CD4-positive, alpha-beta T cell treated with Interleukin-6 at 100 ng/mL for 8 hours (primary cell): Measurements from ENCODE around the gene TCP11.

Experiments
- DNase-seq: peaks from one replicate; pipeline ENCODE4 v3.0.0-alpha.2; 2020; ENCODE audit warnings: mixed read lengths, low spot score

TCP11 gene

DNA sequence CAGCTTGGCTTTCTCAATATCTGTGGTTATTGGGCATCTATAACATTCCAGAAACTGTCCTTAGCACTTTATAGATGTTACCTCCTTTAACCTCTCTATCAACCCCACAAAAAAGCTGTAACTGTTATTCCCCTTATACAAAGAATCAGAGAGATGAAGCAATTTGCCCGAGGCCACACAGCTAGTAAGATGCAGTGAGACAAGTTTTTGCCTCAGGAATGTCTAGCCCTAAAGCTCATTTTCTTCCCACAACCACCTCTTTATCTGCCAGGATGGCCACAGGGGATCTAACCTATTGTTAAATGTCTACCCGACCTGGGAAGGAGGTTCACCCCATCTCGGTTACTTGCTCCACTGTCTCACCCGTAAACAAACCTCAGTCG, 31.9 kb upstream of the TCP11 start:
- no peak for DNase-seq

DNA sequence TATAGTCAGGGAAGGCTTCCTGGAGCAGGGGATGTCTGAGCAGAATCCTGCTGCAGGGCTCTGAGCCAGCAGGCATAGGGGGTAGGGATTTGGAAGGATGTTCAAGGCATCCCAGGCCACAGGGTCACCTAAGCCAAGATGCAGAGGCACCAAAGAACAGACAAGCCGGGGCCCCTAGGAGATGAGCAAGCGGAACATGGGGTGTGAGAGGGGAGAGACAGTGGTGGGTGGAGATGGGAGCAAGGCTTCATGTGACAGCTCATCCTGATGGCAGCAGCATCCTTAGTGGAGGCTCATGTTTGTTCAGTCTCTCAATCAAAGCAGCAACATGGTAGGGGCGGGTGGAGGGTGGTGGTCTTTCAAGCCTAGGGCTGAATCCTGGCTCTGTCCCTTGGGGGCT, 29.8 kb upstream of the TCP11 start:
- no peak for DNase-seq

DNA sequence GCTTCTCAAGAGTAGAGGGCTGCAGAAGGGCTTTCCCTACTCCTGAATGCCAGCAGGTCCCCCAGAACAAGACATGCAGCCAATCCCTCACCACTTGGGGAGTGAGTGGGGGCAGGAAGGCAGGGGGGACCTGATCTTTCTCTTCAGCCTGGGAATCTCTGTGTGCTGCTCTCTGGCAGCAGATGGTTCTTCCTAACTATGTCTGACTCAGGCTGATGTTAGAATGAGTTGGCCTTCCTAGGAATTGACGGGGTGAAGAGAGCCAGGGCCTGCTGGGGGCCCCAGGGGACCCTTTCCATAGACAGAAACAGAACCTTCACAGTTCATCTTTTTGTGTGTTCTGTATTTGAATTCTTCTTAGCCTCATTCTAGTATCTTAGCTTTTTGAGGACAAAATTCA, 29.0 kb upstream of the TCP11 start:
- DNase-seq, result no peak

DNA sequence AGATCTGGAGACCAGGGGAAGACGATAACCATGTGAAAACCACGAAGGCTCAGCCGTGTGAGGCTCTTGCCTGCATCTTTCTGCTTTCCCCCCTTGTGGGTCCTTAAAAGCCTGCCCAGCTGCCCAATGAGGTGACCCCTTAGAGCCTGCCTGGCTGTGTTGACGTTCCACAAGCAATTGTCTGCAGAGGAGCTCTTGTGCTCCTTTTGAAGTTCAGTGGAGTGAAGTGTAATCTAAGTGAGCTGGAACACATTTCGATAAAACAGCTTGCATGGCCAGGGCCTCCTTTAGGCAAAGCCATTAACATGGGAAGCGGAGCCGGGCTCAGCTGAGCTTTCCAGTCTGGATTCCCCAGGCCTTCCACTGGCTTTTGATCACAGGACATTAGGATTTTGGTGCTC, 27.3 kb upstream of the TCP11 start:
- no peak for DNase-seq

DNA sequence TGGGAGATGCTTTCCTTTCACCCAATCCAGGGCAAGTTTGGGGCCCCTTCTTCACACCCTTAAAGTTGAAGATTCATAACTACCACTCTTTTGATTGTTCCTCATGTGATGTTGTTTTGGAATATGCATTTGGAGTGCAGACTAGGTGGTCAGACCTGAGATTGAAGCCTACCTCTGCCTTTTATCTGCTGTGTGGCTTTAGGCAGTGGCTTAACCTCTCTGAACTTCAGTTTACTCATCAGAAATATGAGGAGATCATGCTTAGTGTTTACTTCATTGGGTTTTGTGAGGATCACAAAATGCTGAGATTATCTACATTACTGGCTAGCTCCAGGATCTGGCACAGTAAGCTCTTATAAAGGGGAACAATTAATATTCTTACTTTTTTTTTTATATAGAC, 26.4 kb upstream of the TCP11 start:
- no peak for DNase-seq

DNA sequence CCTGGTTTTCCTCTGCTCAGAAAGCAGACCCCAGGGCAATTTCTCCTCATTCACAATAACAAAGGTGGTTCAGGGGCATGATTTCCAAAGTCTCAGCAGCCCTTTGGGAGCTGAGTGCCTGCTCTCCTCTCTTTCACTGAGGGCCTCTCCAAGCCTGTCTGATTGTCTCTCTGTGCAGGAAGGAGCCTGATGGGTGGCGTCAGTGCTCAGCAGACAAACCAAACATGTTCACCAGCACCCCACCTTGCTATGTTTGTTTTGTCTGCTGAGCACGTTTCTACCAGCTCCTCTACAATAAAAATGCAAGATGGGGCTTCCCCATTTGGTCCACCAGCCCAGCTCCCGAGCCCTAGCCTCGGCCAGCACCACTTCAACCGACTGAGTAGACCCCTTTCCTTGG, 25.4 kb upstream of the TCP11 start:
- DNase-seq, result no peak

DNA sequence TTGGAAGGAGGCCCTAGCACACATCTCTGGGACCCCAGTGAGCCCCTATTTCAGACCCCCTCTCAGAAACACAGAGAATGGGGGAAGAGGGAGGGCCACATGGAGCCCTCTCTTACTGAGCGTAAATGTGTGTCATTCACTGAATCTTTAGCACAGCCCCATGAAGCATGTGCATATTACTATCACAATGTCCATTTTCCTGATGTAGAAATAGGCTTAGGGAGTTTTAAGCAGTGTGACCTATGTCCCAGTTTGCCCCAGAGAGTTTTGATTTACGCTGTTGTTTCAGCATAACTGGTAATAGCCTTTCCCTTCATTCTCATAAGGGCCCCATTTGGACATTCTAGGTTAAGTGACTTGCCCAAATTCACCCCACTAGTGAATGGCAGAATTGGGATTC, 25.0 kb upstream of the TCP11 start:
- no peak for DNase-seq

DNA sequence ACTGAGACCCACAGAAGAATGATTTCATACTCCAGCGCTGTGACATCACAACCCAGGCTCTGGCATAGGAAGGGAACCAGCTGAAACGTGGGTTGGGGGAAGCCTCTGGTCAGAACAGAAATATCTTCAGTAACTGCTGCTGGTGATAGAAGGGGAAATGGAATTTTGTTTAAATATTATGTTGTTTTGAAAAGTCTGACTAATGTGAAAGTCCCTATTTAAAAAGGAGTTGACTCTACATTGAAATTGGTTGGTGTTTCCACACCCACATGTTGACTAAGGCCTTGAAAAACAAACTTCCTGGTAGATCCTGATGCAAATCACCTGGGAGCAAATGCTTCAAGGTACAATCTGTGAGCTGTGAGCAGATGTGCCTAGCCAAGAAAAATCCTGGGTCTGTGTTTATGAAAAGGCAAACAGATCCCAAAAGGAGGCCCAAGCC, 24.5 kb upstream of the TCP11 start:
- no peak for DNase-seq

DNA sequence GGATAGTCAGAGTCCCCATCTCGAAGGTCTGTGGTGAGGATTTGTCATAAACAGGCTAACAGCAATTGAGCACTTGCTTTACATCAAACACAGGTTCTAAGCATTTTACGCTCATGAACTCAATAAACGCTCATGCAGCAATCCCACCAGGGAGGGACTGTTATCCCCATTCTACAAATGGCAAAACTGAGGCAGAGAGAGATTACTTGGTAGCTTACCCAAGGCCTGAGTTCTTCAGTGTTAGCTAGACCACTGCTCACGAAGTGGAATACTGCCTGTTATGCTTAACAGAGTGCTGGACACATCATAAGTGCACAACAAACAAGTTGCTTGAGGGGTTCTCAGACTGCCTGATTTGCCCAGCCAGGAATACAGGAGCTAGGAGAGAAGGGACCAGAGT, 23.7 kb upstream of the TCP11 start:
- no peak for DNase-seq

DNA sequence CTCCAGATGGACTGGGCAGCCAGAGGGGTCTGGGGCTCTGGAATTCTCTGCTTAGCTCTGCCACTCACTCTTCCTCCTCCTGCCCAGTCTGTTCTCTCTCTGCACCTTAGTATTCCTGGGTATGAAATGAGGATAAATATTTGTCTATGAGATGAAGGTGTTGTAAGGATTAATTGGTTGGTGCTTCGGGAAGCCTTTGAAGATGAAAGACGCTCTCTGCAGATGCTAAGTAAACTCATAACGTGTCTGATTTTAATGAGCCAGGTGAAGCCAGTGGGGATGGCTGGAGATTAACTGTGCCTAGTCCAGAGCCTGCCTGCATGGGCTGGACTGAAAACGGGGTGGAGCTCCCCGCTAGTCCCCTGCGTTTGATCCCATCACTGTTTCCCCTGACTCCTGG, 23.1 kb upstream of the TCP11 start:
- no peak for DNase-seq

DNA sequence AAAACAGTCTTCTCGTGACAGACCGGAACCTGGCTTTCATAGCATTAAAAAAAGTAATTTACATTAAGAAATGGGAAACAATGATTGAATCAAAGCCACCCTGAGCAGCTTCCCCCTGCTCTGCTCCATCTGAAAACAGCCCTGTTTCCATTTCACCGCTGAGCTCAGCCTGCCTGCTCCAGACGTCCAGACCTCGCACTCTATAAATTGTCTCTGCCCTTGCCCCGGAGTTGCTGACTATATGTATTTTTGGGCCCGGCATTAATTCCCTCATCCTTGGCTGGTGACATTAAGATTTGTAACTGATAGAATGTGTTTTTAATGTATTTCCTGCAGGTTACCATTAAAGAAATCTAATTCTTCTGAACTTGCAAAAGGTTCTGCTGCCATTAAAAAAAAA, 22.7 kb upstream of the TCP11 start:
- DNase-seq, result no peak

DNA sequence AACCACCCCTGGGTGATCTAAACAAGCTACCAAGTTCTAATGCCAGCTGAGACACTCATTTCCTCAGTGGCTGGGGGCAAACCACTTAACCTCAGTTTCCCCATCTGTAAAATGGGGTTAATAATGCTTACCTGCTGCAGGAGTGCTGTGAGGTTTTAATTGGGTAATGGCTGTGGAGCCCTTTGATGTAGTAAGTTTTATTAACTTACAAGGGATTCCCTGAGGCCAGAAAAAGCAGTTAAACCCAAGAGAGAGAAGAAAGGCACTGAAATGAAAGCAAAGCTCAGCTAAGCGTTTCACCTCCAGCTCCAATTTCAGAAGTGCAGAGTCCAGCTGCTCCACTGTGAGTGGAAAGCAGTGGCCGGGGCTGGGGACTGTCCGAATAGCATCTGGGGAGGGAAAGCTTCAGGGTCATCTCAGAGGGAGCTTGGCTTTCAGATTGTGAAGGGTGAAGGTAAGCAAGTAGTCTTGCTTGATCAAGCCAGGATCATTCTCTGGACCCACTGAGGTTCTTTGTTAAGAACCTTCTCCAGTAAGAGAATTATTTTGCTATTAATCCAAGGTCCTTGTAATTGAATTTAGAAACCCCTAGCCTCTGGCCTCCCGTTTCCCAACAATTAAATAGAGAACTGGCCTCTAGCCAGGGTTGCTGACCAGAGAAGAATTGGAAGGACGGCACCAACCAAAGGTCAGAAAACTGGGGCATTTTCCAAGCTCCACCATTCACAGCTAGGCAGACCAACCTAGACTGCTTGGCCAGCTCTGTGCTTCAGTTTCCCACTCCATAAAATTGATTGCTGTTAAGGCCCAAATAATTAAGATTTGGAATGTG, 20.9 kb upstream of the TCP11 start:
- no peak for DNase-seq

DNA sequence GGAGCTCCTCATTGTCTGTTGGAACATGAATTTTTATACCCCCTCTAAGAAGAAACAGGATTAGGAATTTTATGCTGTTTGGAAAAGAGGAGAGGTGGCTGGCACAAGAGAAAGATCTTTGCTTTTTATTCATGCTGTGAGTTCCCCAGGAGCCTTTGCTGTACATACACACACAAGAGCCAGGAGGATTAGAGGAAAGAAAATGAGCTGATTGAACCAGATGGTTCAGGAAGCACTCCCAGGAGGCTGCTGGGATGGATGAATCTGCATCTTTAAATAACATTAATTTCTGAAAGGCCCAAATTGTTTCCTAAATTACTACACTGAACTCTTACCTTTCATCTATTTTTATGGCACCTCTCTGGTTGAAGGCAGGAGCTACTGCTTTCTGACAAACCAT, 20.1 kb upstream of the TCP11 start:
- no peak for DNase-seq

DNA sequence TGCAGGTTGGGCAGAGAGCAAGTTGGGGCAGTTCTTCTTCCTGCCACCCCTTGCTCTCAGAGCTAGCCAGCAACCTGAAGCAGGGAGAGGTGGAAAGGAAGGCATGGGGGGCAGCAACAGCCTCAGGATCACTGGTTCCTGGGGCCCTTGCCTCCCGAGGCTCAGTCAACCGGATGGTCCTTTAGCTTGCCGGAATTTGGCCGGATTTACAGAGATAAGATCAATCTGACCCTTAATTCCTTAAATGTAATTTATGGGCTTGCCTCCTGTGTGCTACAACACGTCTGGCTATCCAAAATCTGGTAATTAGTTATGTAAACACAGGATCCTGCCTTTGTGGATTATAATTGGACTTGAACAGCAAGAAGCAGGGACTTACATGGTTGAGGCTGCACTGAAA, 19.5 kb upstream of the TCP11 start:
- DNase-seq, result no peak

DNA sequence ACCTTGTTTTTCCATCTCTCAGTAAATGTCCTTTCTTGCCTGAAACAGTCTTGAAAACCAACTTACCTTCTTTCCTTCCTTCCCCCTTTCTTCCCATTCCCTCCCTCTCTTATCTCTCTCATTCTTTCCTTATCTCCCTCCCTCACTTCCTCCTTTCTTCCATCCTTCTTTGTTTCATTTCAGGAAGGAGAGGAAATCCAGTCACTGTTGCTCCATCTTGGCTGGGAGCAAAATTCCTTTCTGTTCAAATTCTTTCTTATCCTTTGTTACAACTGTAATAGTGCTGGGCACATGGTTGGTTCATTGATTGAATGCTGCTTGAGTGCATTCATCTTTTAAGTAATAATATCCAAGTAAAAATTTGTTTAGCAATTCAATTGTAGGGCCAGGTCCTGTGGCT, 17.4 kb upstream of the TCP11 start:
- no peak for DNase-seq

DNA sequence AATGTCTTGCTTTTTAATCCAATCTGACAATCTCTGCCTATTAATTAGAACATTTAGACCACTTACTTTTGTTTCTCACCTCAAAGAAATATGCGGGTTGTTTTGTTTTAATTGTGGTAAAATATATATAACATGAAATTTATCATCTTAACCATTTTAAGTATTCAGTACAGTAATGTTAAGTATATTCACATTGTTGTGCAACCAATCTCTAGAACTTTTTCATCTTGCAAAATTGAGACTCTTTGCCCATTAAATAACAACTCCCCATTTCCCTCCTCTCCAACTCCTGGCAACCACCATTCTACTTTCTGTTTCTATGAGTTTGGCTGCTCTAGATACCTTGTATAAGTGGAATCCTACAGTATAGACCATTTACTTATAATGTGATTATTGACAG, 13.8 kb upstream of the TCP11 start:
- no peak for DNase-seq

DNA sequence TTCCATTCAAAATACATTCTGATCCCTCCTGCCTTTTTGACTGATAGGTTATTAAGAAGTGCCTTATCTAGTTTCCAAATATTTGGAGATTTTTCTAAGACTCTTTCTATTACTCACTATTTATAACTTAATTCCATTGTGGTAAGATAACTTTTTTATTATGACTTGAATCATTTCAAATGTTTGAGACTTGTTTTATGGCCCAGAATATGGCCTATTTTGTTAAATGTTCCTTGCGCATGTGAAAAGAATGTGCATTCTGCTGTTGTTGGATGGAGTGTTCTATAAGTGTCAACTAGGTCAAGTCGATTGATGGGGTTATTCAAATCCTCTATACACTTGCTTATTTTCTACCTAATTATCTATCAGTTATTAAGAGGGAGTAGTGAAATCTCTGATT, 13.1 kb upstream of the TCP11 start:
- no peak for DNase-seq

DNA sequence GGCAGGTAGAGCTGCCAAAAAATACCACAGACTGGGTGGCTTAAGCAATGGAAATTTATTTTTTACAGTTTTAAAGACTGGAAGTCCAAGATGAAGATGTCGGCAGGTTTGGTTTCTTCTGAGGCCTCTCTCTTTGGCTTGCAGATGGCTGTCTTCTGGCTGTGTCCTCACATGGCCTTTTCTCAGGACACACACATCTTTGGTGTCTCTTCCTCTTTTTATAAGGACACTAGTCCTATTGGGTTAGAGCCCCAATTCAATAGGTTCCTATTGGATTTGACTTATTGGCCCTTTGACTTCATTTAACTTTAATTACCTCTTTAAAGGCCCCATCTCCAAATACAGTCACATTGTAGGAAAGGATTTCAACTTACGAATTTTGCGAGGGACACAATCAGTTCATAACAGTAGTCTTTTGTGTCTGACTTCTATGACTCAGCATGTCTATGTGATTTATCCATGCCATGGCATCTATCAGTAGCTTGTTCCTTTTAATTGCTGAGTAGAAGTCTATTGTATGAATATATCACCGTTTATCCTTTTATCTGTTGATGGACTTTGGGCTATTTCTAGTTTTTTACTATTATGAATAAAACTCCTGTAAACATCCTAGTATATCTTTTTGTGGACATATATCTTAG, 11.0 kb upstream of the TCP11 start:
- no peak for DNase-seq

DNA sequence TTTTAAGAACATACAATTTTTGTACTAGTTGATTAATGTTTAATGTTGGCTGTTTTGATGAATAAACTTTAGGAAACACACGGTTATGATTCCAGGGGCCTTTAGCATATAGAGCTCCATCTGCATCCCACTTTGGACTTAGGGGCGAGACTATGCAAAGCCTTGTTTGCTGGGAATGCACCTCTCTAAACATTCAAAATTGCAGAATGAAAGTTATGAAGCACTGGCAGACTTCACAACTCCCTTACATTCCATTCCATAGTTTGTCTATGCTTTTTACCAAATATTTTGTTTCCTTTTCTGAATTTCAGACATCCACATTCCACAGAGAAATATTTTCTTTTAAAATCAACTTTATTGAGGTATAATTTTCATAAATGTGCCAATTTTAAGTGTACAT, 10.3 kb upstream of the TCP11 start:
- DNase-seq, result no peak

DNA sequence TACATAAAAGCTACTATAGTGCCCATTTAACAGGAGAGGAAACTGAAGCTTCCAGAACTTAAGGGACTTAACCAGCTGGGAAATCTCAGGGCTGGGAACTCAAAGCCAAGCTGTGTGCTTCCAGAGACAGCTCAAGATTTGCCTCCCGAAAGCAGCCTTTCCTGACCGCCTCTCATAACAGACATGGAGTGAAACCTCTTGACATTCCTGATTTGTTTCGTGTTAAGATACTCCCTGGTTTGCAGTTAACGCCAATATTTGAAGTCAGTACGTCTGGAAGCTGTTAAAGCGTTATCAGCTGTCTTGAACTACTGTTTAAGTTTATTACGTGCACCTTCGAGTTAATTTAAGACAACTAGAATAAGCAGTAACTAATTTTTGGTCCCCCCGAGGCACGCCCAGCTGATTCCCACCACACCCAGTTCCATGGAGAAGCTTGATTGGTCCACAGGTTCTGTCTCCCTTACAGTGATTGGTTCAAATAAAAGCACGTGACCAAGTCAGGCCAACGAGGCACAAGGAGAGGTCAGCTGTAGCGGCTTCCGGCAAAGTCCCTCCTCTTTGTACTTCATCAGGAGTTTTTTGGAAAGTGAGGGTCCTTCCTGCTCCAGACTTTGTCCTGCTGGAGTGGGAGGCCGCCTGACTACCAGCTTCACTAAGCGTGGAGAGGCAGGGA, 8.9 kb upstream of the TCP11 start:
- no peak for DNase-seq

DNA sequence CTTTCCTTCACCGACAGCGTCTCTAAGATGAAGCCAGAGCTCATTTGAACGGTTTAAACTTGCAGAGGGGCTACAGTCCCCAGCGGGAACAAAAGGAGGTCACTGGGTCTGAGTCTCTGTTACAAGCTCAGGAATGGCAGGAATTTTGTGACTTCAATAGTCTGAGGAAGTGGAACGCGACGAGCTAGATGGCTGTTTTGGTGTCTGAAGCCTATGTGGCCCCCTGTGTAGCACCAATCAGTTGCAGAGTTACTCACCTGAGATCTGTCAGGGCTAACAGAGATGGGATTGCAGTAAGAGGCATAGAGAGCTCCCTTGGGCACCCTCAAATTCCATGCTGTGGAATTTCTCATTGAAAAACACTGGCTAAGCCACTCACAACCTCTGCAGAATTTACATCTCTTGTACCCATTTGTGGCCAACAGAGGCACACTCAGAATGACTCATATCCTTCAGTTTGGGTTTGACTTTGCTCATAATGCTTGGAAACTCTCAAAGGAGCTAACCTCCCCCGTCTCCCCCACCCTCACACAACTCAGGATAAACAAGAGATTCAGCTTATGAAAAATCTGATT, 7.1 kb upstream of the TCP11 start:
- DNase-seq, result no peak

DNA sequence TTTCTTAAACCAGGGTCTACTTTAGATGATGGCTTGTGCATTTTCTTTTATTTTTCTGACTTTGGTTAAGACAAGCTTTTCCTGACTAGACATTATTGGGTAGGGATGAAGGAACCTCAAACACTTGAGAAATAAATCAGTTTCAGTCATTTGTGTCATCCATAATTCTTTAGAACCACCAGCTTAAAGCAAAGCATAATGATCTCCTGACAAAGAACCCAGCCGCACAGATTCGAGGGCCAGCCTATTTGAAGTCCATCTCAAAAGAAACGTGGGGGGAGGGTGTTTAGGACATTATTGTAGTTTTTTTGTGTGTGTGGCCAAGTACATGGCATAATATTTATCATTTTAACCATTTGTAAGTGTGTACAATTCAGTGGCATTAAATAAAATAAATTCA, 6.3 kb upstream of the TCP11 start:
- DNase-seq, result no peak

DNA sequence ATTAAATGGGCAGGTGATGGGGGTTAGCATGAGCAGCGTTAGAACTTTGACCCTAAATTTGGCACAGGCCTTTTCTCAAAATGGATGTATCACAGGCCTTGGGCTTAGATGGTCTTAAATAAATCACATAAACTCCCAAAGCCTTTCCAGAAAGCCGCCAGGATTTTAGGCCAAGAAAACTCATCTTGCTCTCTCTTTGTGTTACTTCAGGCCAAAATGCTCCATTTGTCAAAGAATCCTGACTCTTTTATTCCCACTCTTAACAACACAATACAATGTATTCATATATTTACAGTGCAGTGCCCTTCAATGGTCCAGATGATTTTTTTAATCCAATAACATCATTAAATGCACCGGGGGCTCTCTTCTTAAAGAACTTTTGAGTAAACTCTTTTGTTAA, 5.9 kb upstream of the TCP11 start:
- no peak for DNase-seq
